BJ (cell line): ENCODE measurements around the gene MYO15A. TPM values are rescaled to one million over a fixed set of nuclear protein-coding genes. Genes with fewer than 3 reads are reported as not detected.

Source experiments
- CTCF ChIA-PET: fragments of 350-600 bp; formaldehyde crosslinking; extraction: SDS; loops from one replicate; lab custom pipeline; 2021; ENCODE audit warnings: antibody characterized with exemption, inconsistent platforms; lab: Yijun Ruan, JAX
- POLR2A ChIA-PET: fragments of 300-600 bp; sonication (Branson Sonifier 250); formaldehyde crosslinking; extraction: SDS; loops from one replicate; lab custom pipeline; 2021; ENCODE audit warnings: antibody characterized with exemption; lab: Charles Lee
- DNase-seq: peaks from one replicate; pipeline ENCODE4 v3.0.0-alpha.2; 2011; ENCODE audit warnings: low read depth
- H3K27me3 ChIP-seq: 2 replicates; pipeline ENCODE4 v1.6.0; 2011; ENCODE audit warnings: low read length; ENCODE audit not compliant: control insufficient read depth, insufficient read depth
- H3K36me3 ChIP-seq: 2 replicates; pipeline ENCODE4 v1.5.1; 2011; ENCODE audit warnings: low read length; ENCODE audit not compliant: control insufficient read depth, insufficient read depth
- H3K4me3 ChIP-seq: 2 replicates; pipeline ENCODE4 v1.5.1; 2011; ENCODE audit warnings: low read depth, mild to moderate bottlenecking, control low read depth, low read length
- CTCF ChIP-seq: IDR thresholded peaks from 2 replicates; pipeline ENCODE4 v1.5.1; 2011; ENCODE audit warnings: low read depth, mild to moderate bottlenecking, control low read depth, inconsistent platforms, low read length, moderate library complexity; ENCODE audit not compliant: insufficient read depth
- polyA plus RNA-seq: library from polyadenylated mRNA; depleted of rRNA; stranded (reverse); fragments of >200 nt; gene quantifications from 2 replicates; pipeline ENCODE4 v1.2.3, GENCODE V29; 2011

Gene MYO15A
- polyA plus RNA-seq, 1 experiment: 1.0 TPM

- DNase-seq: no peak
- POLR2A ChIA-PET: no interaction called here
- H3K4me3 ChIP-seq: no peak overlapping the region
- no peak for TF ChIP-seq CTCF
- H3K36me3 ChIP-seq: peaks cover 32% of the 10 kb centered on the region
- CTCF ChIA-PET: interaction anchor here (0.7 to 1.7 kb wide), 2 partner anchors 14 to 20 kb away, joined by 3 to 6 read pairs; no protein-coding TSS in a partner anchor
- H3K27me3 ChIP-seq: no peaks in the 10 kb centered on the region
Measured at GRCh38 chr17:18197535-18198194, 89.1 kb downstream of the MYO15A start.

GRCh38 chr17:18198530-18198929, 90.0 kb downstream of the MYO15A start:
- ChIA-PET POLR2A (no interaction called here), CTCF (interaction anchor here (0.7 to 1.8 kb wide), 3 partner anchors 9 to 19 kb away, joined by 3 to 6 read pairs (median 4); no protein-coding TSS in a partner anchor)
- no peak overlapping the region for H3K4me3 ChIP-seq
- no peak for DNase-seq
- H3K36me3 ChIP-seq: peaks cover 32% of the 10 kb centered on the region
- no peaks in the 10 kb centered on the region for H3K27me3 ChIP-seq
- TF ChIP-seq CTCF: no peak

DNA sequence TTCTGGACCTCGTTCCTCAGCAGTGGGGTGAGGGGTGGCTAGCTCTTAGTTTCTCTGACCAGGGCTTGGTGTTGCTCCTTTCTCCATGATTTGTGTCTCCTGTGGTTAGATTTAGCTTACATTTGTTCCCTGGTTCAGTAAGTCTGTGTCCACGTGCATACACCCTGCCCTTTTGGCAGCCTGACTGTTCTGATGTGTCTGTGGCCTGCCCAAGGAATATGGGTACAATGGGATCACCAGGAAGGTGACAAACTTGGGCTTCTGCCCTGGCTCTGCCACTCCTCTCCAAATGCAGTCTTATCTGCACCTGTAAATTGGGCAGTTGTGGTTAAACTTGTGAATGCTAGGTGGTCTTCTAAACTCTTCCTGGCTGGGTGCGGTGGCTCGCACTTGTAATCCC, 92.6 kb downstream of the MYO15A start:
- Histone ChIP-seq H3K36me3 (peaks cover 31% of the 10 kb centered on the region), H3K27me3 (no peaks in the 10 kb centered on the region), H3K4me3 (no peak overlapping the region)
- no peak for TF ChIP-seq CTCF
- DNase-seq: no peak
- ChIA-PET CTCF (interaction anchor here (1.0 to 1.5 kb wide), 2 partner anchors 15 to 17 kb away, joined by 3 read pairs; no protein-coding TSS in a partner anchor), POLR2A (no interaction called here)

DNA sequence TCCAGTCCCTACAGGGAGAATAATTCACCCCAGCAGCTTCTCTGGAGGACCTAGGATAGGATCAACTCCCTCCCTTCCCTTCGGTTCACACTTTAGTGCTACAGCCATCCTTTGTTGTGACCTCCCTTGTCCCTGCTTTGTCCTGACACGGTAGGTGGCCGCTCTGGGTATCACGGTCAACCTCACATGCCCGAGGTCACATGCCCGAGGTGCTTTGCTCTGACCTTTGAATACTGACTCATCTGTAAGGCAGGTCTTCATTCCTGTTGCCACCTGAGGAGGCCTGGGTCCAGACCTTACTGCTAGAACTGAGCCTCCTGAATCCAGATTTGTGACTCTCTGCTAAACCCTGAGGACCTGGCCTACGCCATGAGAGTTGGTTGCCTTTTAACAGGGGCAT, 94.8 kb downstream of the MYO15A start:
- DNase-seq: no peak
- Histone ChIP-seq H3K27me3 (no peaks in the 10 kb centered on the region), H3K36me3 (peaks cover 31% of the 10 kb centered on the region), H3K4me3 (no peak overlapping the region)
- ChIA-PET POLR2A (no interaction called here), CTCF (interaction anchor here (0.7 to 2.2 kb wide), 4 partner anchors 11 to 61 kb away, joined by 3 to 7 read pairs (median 3); no protein-coding TSS in a partner anchor)
- TF ChIP-seq CTCF: no peak

DNA sequence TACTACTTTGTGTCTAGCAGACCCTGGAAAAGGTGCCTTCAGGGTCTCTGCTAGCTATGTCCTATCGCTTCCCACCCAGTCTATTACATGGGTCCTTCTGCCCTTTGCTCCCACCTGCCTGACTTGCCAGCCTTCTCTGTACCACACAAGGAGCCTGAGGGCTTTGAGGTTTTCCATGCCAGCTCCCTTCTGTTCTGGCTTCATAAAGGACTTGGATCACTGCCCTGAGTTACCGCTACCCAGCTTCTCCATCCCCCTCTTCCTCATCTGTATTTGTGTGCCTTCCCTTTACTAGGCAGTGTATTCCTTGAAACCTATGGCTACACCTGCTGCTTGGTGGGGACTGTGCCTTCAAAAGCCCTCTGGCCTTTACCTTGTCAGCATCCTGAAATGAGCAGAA, 97.3 kb downstream of the MYO15A start:
- ChIA-PET CTCF (interaction anchor here (0.7 to 6.5 kb wide), 3 partner anchors 11 to 13 kb away, joined by 3 to 34 read pairs (median 3); no protein-coding TSS in a partner anchor), POLR2A (interaction anchor here (0.6 kb wide), 1 partner anchor 15 kb away, joined by 3 read pairs; no protein-coding TSS in a partner anchor)
- H3K4me3 ChIP-seq: no peak overlapping the region
- DNase-seq: no peak
- TF ChIP-seq CTCF: no peak
- peaks cover 34% of the 10 kb centered on the region for H3K36me3 ChIP-seq
- no peaks in the 10 kb centered on the region for H3K27me3 ChIP-seq
